ENCODE data around the gene SPC24.
"Not testable (repeated sequence)": the region's sequence is repeated elsewhere in the genome, so short reads cannot be mapped to it uniquely, and the experiment has no call there.

SPC24 gene

DNA sequence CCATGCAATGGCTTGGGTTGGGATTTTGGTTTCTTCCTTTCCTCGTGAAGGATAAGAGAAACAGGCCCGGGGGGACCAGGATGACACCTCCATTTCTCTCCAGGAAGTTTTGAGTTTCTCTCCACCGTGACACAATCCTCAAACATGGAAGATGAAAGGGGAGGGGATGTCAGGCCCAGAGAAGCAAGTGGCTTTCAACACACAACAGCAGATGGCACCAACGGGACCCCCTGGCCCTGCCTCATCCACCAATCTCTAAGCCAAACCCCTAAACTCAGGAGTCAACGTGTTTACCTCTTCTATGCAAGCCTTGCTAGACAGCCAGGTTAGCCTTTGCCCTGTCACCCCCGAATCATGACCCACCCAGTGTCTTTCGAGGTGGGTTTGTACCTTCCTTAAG is 24.1 kb downstream of the SPC24 start:
- no peak for DNase-seq (ENCODE audit: low read depth in 2 of 2, low spot score in 1 of 2)

DNA sequence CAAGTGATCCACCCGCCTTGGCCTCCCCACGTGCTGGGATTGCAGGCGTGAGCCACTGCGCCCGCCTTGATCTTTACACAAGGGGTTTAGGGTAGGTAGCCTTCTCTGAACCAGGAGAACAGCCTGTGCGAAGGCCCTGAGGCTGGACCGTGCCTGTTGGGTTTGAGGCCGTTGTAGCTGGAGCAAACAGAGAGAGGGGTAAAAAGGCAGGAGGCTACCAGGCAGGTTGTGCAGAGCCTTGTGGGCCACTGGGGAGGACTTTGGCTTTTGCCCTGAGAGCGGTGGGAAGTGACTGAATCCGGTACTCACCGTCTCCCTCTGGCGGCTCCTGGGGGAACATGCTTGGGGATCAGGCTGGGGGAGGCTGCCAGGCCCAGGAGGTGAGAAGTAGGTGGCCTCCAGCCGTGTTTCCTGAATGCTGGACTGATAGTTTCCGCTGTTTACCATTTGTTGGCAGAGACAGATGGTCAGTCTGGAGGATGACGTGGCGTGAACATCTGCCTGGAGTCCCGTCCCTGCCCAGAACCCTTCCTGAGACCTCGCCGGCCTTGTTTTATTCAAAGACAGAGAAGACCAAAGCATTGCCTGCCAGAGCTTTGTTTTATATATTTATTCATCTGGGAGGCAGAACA is 24.6 kb downstream of the SPC24 start:
- DNase-seq (ENCODE audit: low read depth in 2 of 2, low spot score in 1 of 2), result peak; percentile 33 to 36

DNA sequence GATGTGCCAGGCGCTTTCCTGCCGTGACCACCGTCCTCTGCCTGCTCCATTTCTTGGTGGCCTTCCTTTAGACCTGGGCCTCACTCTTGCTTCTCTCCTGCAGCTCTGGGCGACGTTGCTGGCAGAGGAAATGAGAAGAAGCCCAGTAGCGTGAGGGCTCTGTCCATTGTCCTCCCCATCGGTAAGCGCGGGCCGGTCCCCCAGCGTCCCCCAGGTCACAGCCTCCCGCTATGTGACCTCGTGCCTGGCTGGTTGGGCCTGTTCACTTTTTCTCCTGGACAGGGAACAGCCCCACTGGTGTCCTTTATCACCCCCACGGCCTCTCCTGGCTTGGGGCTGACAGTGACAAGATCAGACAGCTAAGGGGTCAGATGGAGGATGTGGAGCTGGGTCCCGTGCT is 27.7 kb downstream of the SPC24 start:
- DNase-seq (ENCODE audit: low read depth in 2 of 2, low spot score in 1 of 2), result no peak

DNA sequence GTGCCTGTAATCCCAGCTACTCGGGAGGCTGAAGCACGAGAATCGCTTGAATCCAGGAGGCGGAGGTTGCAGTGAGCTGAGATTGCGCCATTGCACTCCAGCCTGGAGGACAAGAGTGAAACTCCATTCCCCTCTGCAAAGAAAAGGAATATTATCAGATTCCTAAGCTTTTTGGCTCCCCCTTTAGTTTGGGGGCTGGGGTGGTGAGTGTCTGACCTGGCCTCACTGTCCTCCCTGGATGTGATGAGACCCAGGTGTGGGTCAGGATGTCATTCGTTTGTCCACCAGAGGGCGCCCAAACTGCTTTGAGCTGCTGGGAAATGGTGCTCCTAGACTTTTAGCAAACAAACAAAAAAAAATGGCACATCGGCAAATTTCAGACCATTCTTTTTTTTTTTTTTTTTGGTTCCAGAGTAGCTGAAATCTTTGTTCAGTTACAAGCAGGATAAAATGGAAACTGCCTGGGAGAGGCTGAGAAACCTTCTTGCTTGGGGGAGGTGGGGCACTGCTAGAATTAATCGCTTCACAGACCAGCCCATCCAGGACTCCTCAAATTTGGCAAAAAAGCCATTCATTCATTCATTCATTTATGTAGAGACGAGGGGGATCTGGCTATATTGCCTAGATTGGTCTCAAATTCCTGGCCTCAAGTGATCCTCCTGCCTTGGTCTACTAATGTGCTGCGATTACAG is 29.4 kb downstream of the SPC24 start:
- DNase-seq (ENCODE audit: low read depth in 2 of 2, low spot score in 1 of 2), result peak; percentile 60 to 66

- not testable (repeated sequence) for DNase-seq (ENCODE audit: low read depth in 2 of 2, low spot score in 1 of 2)
These were observed 31.4 kb downstream of the SPC24 start for GRCh38 chr19:11124157-11124556.

DNA sequence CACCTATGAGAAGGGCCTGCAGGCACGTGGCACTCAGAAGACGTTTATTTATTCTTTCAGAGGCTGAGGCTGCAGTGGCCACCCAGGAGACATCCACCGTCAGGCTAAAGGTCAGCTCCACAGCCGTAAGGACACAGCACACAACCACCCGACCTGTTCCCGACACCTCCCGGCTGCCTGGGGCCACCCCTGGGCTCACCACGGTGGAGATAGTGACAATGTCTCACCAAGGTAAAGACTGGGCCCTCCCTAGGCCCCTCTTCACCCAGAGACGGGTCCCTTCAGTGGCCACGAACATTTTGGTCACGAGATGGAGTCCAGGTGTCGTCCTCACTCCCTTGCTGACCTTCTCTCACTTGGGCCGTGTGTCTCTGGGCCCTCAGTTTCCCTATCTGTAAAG is 32.5 kb downstream of the SPC24 start:
- no peak for DNase-seq (ENCODE audit: low read depth in 2 of 2, low spot score in 1 of 2)

DNA sequence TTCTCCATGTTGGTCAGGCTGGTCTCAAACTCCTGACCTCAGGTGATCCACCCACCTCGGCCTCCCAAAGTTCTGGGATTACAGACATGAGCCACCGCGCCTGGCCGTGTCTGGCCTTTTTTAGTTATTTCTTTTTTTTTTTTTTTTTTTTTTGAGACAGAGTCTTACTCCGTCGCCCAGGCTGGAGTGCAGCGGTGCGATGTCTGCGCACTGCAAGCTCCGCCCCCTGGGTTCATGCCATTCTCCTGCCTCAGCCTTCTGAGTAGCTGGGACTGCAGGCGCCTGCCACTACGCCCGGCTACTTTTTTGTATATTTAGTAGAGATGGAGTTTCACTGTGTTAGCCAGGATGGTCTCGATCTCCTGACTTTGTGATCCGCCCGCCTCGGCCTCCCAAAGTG is 33.6 kb downstream of the SPC24 start:
- DNase-seq (ENCODE audit: low read depth in 2 of 2, low spot score in 1 of 2), result not testable (repeated sequence)

DNA sequence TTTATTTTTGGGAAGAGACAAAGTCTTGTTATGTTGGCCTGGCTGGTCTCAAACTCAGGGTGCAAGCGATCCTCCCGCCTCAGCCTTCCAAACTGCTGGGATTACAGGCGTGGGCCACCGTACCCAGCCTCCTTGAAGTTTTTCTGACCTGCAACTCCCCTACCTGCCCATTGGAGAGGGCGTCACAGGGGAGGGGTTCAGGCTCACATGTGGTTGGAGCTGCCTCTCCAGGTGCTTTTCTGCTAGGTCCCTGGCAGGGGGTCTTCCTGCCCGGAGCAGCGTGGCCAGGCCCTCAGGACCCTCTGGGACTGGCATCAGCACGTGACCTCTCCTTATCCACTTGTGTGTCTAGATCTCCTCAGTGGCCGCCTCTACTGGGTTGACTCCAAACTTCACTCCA is 39.1 kb downstream of the SPC24 start:
- DNase-seq (ENCODE audit: low read depth in 2 of 2, low spot score in 1 of 2), result no peak

DNA sequence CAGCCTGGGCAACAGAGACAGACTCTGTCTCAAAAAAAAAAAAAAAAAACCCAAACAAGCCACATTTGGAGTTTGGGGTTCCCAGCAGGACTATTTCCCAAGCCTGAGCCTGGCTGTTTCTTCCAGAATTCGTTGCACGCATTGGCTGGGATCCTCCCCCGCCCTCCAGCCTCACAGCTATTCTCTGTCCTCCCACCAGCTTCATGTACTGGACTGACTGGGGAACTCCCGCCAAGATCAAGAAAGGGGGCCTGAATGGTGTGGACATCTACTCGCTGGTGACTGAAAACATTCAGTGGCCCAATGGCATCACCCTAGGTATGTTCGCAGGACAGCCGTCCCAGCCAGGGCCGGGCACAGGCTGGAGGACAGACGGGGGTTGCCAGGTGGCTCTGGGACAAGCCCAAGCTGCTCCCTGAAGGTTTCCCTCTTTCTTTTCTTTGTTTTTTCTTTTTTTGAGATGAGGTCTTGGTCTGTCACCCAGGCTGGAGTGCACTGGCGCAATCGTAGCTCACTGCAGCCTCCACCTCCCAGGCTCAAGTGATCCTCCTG is 39.6 kb downstream of the SPC24 start:
- DNase-seq (ENCODE audit: low read depth in 2 of 2, low spot score in 1 of 2), result no peak

GRCh38 chr19:11115042-11115441 is 40.5 kb downstream of the SPC24 start:
- DNase-seq (ENCODE audit: low read depth in 2 of 2, low spot score in 1 of 2), result no peak

- DNase-seq (ENCODE audit: low read depth in 2 of 2, low spot score in 1 of 2), result no peak
These were observed 42.4 kb downstream of the SPC24 start for GRCh38 chr19:11113140-11113708.

DNA sequence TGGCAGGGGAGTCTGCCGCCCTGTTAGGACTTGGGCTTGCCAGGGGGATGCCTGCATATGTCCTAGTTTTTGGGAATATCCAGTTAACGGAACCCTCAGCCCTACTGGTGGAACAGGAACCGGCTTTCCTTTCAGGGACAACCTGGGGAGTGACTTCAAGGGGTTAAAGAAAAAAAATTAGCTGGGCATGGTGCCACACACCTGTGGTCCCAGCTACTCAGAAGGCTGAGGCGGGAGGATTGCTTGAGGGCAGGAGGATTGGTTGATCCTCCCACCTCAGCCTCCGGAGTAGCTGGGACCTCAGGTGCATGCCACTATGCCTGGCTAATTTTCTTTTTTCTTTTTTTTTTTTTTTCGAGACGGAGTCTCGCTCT is 43.8 kb downstream of the SPC24 start:
- no peak for DNase-seq (ENCODE audit: low read depth in 2 of 2, low spot score in 1 of 2)

GRCh38 chr19:11111117-11111770 is 44.3 kb downstream of the SPC24 start:
- no peak for DNase-seq (ENCODE audit: low read depth in 2 of 2, low spot score in 1 of 2)

GRCh38 chr19:11108746-11109145 is 46.8 kb downstream of the SPC24 start:
- no peak for DNase-seq (ENCODE audit: low read depth in 2 of 2, low spot score in 1 of 2)

DNA sequence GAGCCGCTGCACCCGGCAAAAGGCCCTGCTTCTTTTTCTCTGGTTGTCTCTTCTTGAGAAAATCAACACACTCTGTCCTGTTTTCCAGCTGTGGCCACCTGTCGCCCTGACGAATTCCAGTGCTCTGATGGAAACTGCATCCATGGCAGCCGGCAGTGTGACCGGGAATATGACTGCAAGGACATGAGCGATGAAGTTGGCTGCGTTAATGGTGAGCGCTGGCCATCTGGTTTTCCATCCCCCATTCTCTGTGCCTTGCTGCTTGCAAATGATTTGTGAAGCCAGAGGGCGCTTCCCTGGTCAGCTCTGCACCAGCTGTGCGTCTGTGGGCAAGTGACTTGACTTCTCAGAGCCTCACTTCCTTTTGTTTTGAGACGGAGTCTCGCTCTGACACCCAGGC is 49.1 kb downstream of the SPC24 start:
- no peak for DNase-seq (ENCODE audit: low read depth in 2 of 2, low spot score in 1 of 2)

GRCh38 chr19:11105014-11105636 is 50.5 kb downstream of the SPC24 start:
- DNase-seq (ENCODE audit: low read depth in 2 of 2, low spot score in 1 of 2), result no peak

- DNase-seq (ENCODE audit: low read depth in 2 of 2, low spot score in 1 of 2), result not testable (repeated sequence)
These were observed 51.9 kb downstream of the SPC24 start for GRCh38 chr19:11103667-11104066.

- no peak for DNase-seq (ENCODE audit: low read depth in 2 of 2, low spot score in 1 of 2)
These were observed 52.6 kb downstream of the SPC24 start for GRCh38 chr19:11102944-11103343.

- no peak for DNase-seq (ENCODE audit: low read depth in 2 of 2, low spot score in 1 of 2)
These were observed 54.5 kb downstream of the SPC24 start for GRCh38 chr19:11101057-11101456.

DNA sequence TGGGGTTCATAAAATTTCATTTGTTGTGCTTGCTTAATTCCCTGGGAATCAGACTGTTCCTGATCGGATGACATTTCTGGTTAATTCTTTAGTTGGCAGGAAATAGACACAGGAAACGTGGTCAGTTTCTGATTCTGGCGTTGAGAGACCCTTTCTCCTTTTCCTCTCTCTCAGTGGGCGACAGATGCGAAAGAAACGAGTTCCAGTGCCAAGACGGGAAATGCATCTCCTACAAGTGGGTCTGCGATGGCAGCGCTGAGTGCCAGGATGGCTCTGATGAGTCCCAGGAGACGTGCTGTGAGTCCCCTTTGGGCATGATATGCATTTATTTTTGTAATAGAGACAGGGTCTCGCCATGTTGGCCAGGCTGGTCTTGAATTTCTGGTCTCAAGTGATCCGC is 55.5 kb downstream of the SPC24 start:
- DNase-seq (ENCODE audit: low read depth in 2 of 2, low spot score in 1 of 2), result no peak

DNA sequence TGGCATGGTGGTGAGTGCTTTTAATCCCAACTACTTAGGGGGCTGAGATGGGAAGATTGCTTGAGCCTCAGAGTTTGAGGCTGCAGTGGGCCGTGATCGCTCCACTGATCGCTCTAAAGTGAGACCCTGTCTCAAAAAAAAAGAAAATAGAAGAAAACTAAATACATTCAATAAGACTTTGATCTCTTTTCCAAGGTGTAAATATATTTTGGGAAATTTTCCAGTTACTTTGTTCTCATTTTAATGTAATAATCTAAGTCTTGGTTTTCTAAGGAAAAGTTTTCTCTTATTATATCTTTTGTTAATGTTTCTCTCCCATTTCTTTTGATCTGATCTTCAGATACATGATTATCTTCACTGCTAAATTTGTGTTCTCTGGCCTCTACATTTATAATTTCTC is 56.7 kb downstream of the SPC24 start:
- DNase-seq (ENCODE audit: low read depth in 2 of 2, low spot score in 1 of 2), result no peak

GRCh38 chr19:11098327-11098726 is 57.3 kb downstream of the SPC24 start:
- DNase-seq (ENCODE audit: low read depth in 2 of 2, low spot score in 1 of 2), result no peak

All from stimulated activated CD8-positive, alpha-beta memory T cell treated with anti-CD3 and anti-CD28 coated beads, Interleukin-4, amount 100 ng/mL, for 1 hour (primary cell).